ENCODE results near the gene ZFP3.

GRCh38 chr17:5069724-5070123, 8.5 kb upstream of the ZFP3 start:
- TF ChIP-seq CTCF (conservative IDR thresholded peaks at IDR 0.05 in 1 of 2, IDR thresholded peaks at IDR 0.05 in 1 of 2; ENCODE audit: extremely low read depth in 1 of 2, insufficient read depth in 1 of 2, low read depth in 1 of 2, low read length in 2 of 2) = no peak
- no peak for TF ChIP-seq EZH2 (IDR thresholded peaks at IDR 0.05; ENCODE audit: borderline replicate concordance, low read length)

Measured in mammary epithelial cell (primary cell).